HCT116 (cell line): Measurements from ENCODE around the gene HIVEP3.

Experiments used
- ELF1 ChIP-seq: IDR thresholded peaks from 2 replicates; pipeline ENCODE4 v1.6.1; 2012; ENCODE audit warnings: low read depth, borderline replicate concordance
- EZH2phosphoT487 ChIP-seq: fragments of 200-600 bp; IDR thresholded peaks from 2 replicates; pipeline ENCODE4 v1.6.1; 2018; ENCODE audit warnings: antibody characterized with exemption, borderline replicate concordance
- SIN3A ChIP-seq: IDR thresholded peaks from 2 replicates; pipeline ENCODE4 v1.6.1; 2012; ENCODE audit warnings: low read depth
- TF ChIP-seq, protein P1 (sequence below), 3 experiments: fragments of 200-600 bp in 1 of 3; sonication (generic) in 1 of 3; IDR thresholded peaks in 2 of 3; conservative IDR thresholded peaks in 1 of 3; 2 replicates each; pipeline ENCODE4 v1.5.1; 2012 to 2017; ENCODE audit warnings: low read depth in 2 of 3, low read length in 2 of 3, antibody characterized with exemption in 1 of 3, borderline replicate concordance in 1 of 3, control low read depth in 1 of 3, mild to moderate bottlenecking in 1 of 3, mixed read lengths in 1 of 3, mixed run types in 1 of 3, moderate library complexity in 1 of 3; ENCODE audit not compliant: insufficient read depth in 1 of 3

DNA sequence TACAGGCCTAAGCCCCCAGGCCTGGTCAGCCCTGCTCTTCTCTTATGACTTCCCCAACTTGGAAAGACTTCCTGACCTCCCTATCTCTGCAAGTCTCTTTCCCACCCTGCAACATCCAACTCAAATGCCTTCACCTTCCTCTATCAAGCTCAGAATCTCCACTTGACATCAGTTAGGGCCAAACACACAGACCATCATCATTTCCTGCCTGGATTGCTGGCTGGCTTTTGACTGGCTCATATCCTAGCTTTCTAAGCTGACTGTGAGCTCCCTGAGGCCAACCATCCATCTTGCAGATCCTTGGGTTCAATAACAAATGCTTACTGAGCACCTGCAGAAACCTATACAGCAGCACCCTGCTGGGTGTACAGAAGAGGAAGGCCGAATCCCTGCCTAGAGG lies 296.9 kb downstream of the HIVEP3 start:
- TF ChIP-seq, protein P1, sequence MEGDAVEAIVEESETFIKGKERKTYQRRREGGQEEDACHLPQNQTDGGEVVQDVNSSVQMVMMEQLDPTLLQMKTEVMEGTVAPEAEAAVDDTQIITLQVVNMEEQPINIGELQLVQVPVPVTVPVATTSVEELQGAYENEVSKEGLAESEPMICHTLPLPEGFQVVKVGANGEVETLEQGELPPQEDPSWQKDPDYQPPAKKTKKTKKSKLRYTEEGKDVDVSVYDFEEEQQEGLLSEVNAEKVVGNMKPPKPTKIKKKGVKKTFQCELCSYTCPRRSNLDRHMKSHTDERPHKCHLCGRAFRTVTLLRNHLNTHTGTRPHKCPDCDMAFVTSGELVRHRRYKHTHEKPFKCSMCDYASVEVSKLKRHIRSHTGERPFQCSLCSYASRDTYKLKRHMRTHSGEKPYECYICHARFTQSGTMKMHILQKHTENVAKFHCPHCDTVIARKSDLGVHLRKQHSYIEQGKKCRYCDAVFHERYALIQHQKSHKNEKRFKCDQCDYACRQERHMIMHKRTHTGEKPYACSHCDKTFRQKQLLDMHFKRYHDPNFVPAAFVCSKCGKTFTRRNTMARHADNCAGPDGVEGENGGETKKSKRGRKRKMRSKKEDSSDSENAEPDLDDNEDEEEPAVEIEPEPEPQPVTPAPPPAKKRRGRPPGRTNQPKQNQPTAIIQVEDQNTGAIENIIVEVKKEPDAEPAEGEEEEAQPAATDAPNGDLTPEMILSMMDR (IDR thresholded peaks at IDR 0.05 in 2 of 3, conservative IDR thresholded peaks at IDR 0.05 in 1 of 3; ENCODE audit: borderline replicate concordance in 1 of 3, insufficient read depth in 1 of 3, low read depth in 2 of 3, low read length in 2 of 3), result no peak
- TF ChIP-seq ELF1 (no peak), EZH2phosphoT487 (no peak), SIN3A (no peak)
